GM10248 (cell line): ENCODE results near the gene TCF23.

Experiments used
- CTCF ChIA-PET: fragments of 300-600 bp; sonication (Branson Sonifier 250); formaldehyde crosslinking; extraction: SDS; loops from one replicate; lab custom pipeline; 2021; ENCODE audit warnings: antibody characterized with exemption; lab: Yijun Ruan, JAX
- POLR2A ChIA-PET: fragments of 350-650 bp; sonication (Branson Sonifier 250); formaldehyde crosslinking; extraction: SDS; loops from one replicate; lab custom pipeline; 2020; ENCODE audit warnings: antibody characterized with exemption; lab: Yijun Ruan, JAX
- DNase-seq: peaks from one replicate; pipeline ENCODE4 v3.0.0; 2012; ENCODE audit errors: extremely low spot score
- CTCF ChIP-seq: IDR thresholded peaks from 2 replicates; pipeline ENCODE4 v1.5.1; 2012; ENCODE audit warnings: mild to moderate bottlenecking, low read depth; ENCODE audit errors: extremely low read depth, missing control alignments, control extremely low read depth

The TCF23 gene

GRCh38 chr2:27152796-27153464 is 4.1 kb downstream of the TCF23 start:
- no peak for DNase-seq
- ChIA-PET POLR2A (no interaction called here), CTCF (interaction anchor here (0.9 to 7.1 kb wide), 7 partner anchors 11 to 129 kb away, joined by 3 to 30 read pairs (median 3); partner anchors contain the start of gene TRIM54)
- TF ChIP-seq CTCF: no peak

- ChIA-PET POLR2A (no interaction called here), CTCF (interaction anchor here (0.7 to 7.1 kb wide), 4 partner anchors 13 to 182 kb away, joined by 3 to 30 read pairs (median 3); no protein-coding TSS in a partner anchor)
- no peak for DNase-seq
- TF ChIP-seq CTCF: no peak
Observed at GRCh38 chr2:27154488-27154887, 5.7 kb downstream of the TCF23 start.

GRCh38 chr2:27155069-27155520 is 6.3 kb downstream of the TCF23 start:
- TF ChIP-seq CTCF: no peak
- POLR2A ChIA-PET: no interaction called here
- CTCF ChIA-PET: interaction anchor here (0.8 to 7.1 kb wide), 2 partner anchors 15 to 182 kb away, joined by 3 to 30 read pairs; no protein-coding TSS in a partner anchor
- no peak for DNase-seq

GRCh38 chr2:27158468-27158867 is 9.7 kb downstream of the TCF23 start:
- ChIA-PET CTCF (interaction anchor here (1.0 to 5.2 kb wide), 8 partner anchors 12 to 123 kb away, joined by 3 to 30 read pairs (median 4); partner anchors contain the start of gene PRR30), POLR2A (interaction anchor here (0.6 kb wide), 1 partner anchor 16 kb away, joined by 3 read pairs; no protein-coding TSS in a partner anchor)
- no peak for DNase-seq
- TF ChIP-seq CTCF: no peak

GRCh38 chr2:27159271-27159670 is 10.5 kb downstream of the TCF23 start:
- CTCF ChIA-PET: interaction anchor here (1.0 to 5.2 kb wide), 5 partner anchors 11 to 122 kb away, joined by 3 to 30 read pairs (median 5); no protein-coding TSS in a partner anchor
- no peak for TF ChIP-seq CTCF
- DNase-seq: no peak
- POLR2A ChIA-PET: no interaction called here

- no peak for TF ChIP-seq CTCF
- POLR2A ChIA-PET: interaction anchor here (0.6 kb wide), 2 partner anchors 34 to 114 kb away, joined by 3 to 8 read pairs; no protein-coding TSS in a partner anchor
- CTCF ChIA-PET: interaction anchor here (2.1 to 5.2 kb wide), 2 partner anchors 10 to 119 kb away, joined by 5 to 30 read pairs; no protein-coding TSS in a partner anchor
- no peak for DNase-seq
Observed at GRCh38 chr2:27160191-27160590, 11.4 kb downstream of the TCF23 start.
